Frontal cortex (tissue), 1 donor: ENCODE measurements around the gene OR52N2. TPM values are rescaled to one million over a fixed set of nuclear protein-coding genes. Genes with fewer than 3 reads are reported as not detected.

Experiments
- total RNA-seq: library from RNA; depleted of rRNA; stranded (reverse); fragments of >200 nt; gene quantifications from one replicate; pipeline ENCODE4 v1.2.3, GENCODE V29; 2014

Gene OR52N2
- total RNA-seq, 1 donor from 2014 or later, result not detected

Other genes starting within 250 kb of the OR52N2 start
- gene OR52B6, start 228.0 kb upstream of the OR52N2 start, total RNA-seq, result not detected
- 0.41 TPM for gene TRIM6, start 212.3 kb upstream of the OR52N2 start, total RNA-seq
- gene TRIM34, start 183.9 kb upstream of the OR52N2 start, total RNA-seq, result 1.6 TPM
- 4.5 TPM for gene TRIM5, start 123.8 kb upstream of the OR52N2 start, total RNA-seq
- gene TRIM22, start 119.1 kb upstream of the OR52N2 start, total RNA-seq, result 9.4 TPM
- not detected for gene OR56B1, start 72.5 kb upstream of the OR52N2 start, total RNA-seq
- gene OR52N4, start 54.7 kb upstream of the OR52N2 start, total RNA-seq, result not detected
- not detected for gene OR52N5, start 25.6 kb upstream of the OR52N2 start, total RNA-seq
- not detected for gene OR52N1, start 17.7 kb upstream of the OR52N2 start, total RNA-seq
- not detected for gene OR52E6, start 33.0 kb downstream of the OR52N2 start, total RNA-seq
- not detected for gene OR52E8, start 48.8 kb downstream of the OR52N2 start, total RNA-seq
- gene OR52E4, start 71.7 kb downstream of the OR52N2 start, total RNA-seq, result not detected
- not detected for gene OR52E5, start 84.3 kb downstream of the OR52N2 start, total RNA-seq
- gene OR56A3, start 133.3 kb downstream of the OR52N2 start, total RNA-seq, result not detected
- gene OR56A5, start 159.6 kb downstream of the OR52N2 start, total RNA-seq, result not detected
- 0.41 TPM for gene OR52L1, start 178.1 kb downstream of the OR52N2 start, total RNA-seq
- gene OR56A4, start 198.0 kb downstream of the OR52N2 start, total RNA-seq, result under 0.01 TPM
- gene OR56A1, start 221.8 kb downstream of the OR52N2 start, total RNA-seq, result under 0.01 TPM